ENCODE measurements around the gene NPSR1.

- TF ChIP-seq, protein P1, sequence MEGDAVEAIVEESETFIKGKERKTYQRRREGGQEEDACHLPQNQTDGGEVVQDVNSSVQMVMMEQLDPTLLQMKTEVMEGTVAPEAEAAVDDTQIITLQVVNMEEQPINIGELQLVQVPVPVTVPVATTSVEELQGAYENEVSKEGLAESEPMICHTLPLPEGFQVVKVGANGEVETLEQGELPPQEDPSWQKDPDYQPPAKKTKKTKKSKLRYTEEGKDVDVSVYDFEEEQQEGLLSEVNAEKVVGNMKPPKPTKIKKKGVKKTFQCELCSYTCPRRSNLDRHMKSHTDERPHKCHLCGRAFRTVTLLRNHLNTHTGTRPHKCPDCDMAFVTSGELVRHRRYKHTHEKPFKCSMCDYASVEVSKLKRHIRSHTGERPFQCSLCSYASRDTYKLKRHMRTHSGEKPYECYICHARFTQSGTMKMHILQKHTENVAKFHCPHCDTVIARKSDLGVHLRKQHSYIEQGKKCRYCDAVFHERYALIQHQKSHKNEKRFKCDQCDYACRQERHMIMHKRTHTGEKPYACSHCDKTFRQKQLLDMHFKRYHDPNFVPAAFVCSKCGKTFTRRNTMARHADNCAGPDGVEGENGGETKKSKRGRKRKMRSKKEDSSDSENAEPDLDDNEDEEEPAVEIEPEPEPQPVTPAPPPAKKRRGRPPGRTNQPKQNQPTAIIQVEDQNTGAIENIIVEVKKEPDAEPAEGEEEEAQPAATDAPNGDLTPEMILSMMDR (conservative IDR thresholded peaks at IDR 0.05; ENCODE audit: low read length), result no peak
- no peak for TF ChIP-seq EZH2phosphoT487 (IDR thresholded peaks at IDR 0.05; ENCODE audit: borderline replicate concordance, low read depth, low read length)
Measured at GRCh38 chr7:34755008-34755407, 97.0 kb downstream of the NPSR1 start.

Measured in OCI-LY7 (cell line).